Neural cell (in vitro differentiated cells): ENCODE measurements around the gene MRPL21. TPM values are rescaled to one million over a fixed set of nuclear protein-coding genes. Genes with fewer than 3 reads are reported as not detected.

Experiments
- H2AFZ ChIP-seq: fragments of 200-600, 300-800 bp; sonication (generic), shearing (Covaris generic); 2 replicates; pipeline ENCODE4 v1.6.0; 2014; ENCODE audit warnings: low read depth, mild to moderate bottlenecking, antibody characterized with exemption, low read length, moderate library complexity
- H3F3A ChIP-seq: fragments of 200-600 bp; shearing (Covaris generic); 2 replicates; pipeline ENCODE4 v1.6.1; 2016; ENCODE audit warnings: mild to moderate bottlenecking, moderate library complexity, mixed read lengths, antibody characterized with exemption, low read length; ENCODE audit not compliant: insufficient read depth, poor library complexity, severe bottlenecking
- H3K27ac ChIP-seq: fragments of 200-600, 300-800 bp; sonication (generic), shearing (Covaris generic); 2 replicates; pipeline ENCODE4 v1.5.1; 2014; ENCODE audit warnings: mild to moderate bottlenecking, low read length, moderate library complexity
- H3K27me3 ChIP-seq: fragments of 300-800, 200-600 bp; sonication (generic), shearing (Covaris generic); 2 replicates; pipeline ENCODE4 v1.6.0; 2014; ENCODE audit warnings: mild to moderate bottlenecking, low read depth, low read length, moderate library complexity; ENCODE audit not compliant: insufficient read depth
- H3K36me3 ChIP-seq: fragments of 300-800, 200-600 bp; sonication (generic), shearing (Covaris generic); 2 replicates; pipeline ENCODE4 v1.5.1; 2014; ENCODE audit warnings: mild to moderate bottlenecking, antibody characterized with exemption, low read length, moderate library complexity; ENCODE audit not compliant: insufficient read depth
- H3K4me2 ChIP-seq: fragments of 300-800, 200-600 bp; sonication (generic), shearing (Covaris generic); 2 replicates; pipeline ENCODE4 v1.6.0; 2014; ENCODE audit warnings: mild to moderate bottlenecking, low read length
- H3K4me3 ChIP-seq: fragments of 300-800, 200-600 bp; sonication (generic), shearing (Covaris generic); 2 replicates; pipeline ENCODE4 v1.5.1; 2014; ENCODE audit warnings: mild to moderate bottlenecking, low read length, moderate library complexity
- H3K79me2 ChIP-seq: fragments of 200-600 bp; shearing (Covaris generic); replicated peaks from 2 replicates; pipeline ENCODE4 v1.6.0; 2014; ENCODE audit warnings: mild to moderate bottlenecking, low read length, moderate library complexity; ENCODE audit not compliant: insufficient read depth
- H3K9ac ChIP-seq: fragments of 300-800, 200-600 bp; sonication (generic), shearing (Covaris generic); 2 replicates; pipeline ENCODE4 v1.6.1; 2016; ENCODE audit warnings: mild to moderate bottlenecking, low read length, mixed read lengths
- H3K9me2 ChIP-seq: fragments of 200-600 bp; shearing (Covaris generic); 2 replicates; pipeline ENCODE4 v1.6.1; 2016; ENCODE audit warnings: mild to moderate bottlenecking, low read length, mixed read lengths; ENCODE audit not compliant: insufficient read depth
- H3K9me3 ChIP-seq: fragments of 200-600, 300-800 bp; sonication (generic), shearing (Covaris generic); 2 replicates; pipeline ENCODE4 v1.6.1; 2016; ENCODE audit warnings: mild to moderate bottlenecking, mixed run types, low read length, moderate library complexity, mixed read lengths
- H4K20me1 ChIP-seq: fragments of 200-600 bp; shearing (Covaris generic); 2 replicates; pipeline ENCODE4 v1.6.1; 2016; ENCODE audit warnings: mild to moderate bottlenecking, mixed run types; ENCODE audit not compliant: insufficient read depth
- EP300 ChIP-seq: fragments of 450-650 bp; conservative IDR thresholded peaks from 2 replicates; pipeline ENCODE4 v1.6.1; 2014; ENCODE audit warnings: antibody characterized with exemption, mild to moderate bottlenecking, moderate library complexity; ENCODE audit not compliant: poor library complexity, severe bottlenecking
- EZH2 ChIP-seq: fragments of 200-600, 300-800 bp; shearing (Covaris generic), sonication (generic); IDR thresholded peaks from 2 replicates; pipeline ENCODE4 v1.6.1; 2014; ENCODE audit warnings: antibody characterized with exemption, low read length, borderline replicate concordance, mild to moderate bottlenecking; ENCODE audit not compliant: insufficient read depth, poor library complexity, severe bottlenecking
- MXI1 ChIP-seq: fragments of 450-650 bp; conservative IDR thresholded peaks from 2 replicates; pipeline ENCODE4 v1.6.1; 2014; ENCODE audit warnings: antibody characterized with exemption, mild to moderate bottlenecking; ENCODE audit not compliant: poor library complexity, severe bottlenecking
- POLR2AphosphoS5 ChIP-seq: IDR thresholded peaks from 2 replicates; pipeline ENCODE4 v1.6.1; 2012
- RAD21 ChIP-seq: fragments of 450-650 bp; conservative IDR thresholded peaks from 2 replicates; pipeline ENCODE4 v1.6.1; 2014; ENCODE audit warnings: antibody characterized with exemption, mild to moderate bottlenecking, moderate library complexity
- SMC3 ChIP-seq: fragments of 450-650 bp; conservative IDR thresholded peaks from 2 replicates; pipeline ENCODE4 v1.6.1; 2014; ENCODE audit warnings: antibody characterized with exemption, mild to moderate bottlenecking, moderate library complexity; ENCODE audit not compliant: poor library complexity
- TAF1 ChIP-seq: IDR thresholded peaks from 2 replicates; pipeline ENCODE4 v1.6.1; 2012; ENCODE audit warnings: low read depth
- polyA plus RNA-seq: library from polyadenylated mRNA; depleted of rRNA; stranded (reverse); fragments of >200 nt; gene quantifications from 2 replicates; pipeline ENCODE4 v1.2.3, GENCODE V29; 2014
- TF ChIP-seq, protein P1 (sequence below): fragments of 450-650 bp; IDR thresholded peaks from 2 replicates; pipeline ENCODE4 v1.5.1; 2014; ENCODE audit warnings: antibody characterized with exemption, mild to moderate bottlenecking, moderate library complexity; ENCODE audit not compliant: poor library complexity, severe bottlenecking
- TF ChIP-seq, protein P2 (sequence below): IDR thresholded peaks from 2 replicates; pipeline ENCODE4 v1.6.1; 2012; ENCODE audit warnings: borderline replicate concordance

The MRPL21 gene
- polyA plus RNA-seq, 1 donor from 2014 or later, result 139 TPM

- H3K27ac ChIP-seq, result no peak overlapping the region
- H3F3A ChIP-seq, result no peaks in the 10 kb centered on the region
- no peak overlapping the region for H3K9ac ChIP-seq
- no peaks in the 10 kb centered on the region for H3K36me3 ChIP-seq
- peak; percentile 65 for TF ChIP-seq SMC3
- peak; percentile 58 for TF ChIP-seq RAD21
- TF ChIP-seq, protein P1, sequence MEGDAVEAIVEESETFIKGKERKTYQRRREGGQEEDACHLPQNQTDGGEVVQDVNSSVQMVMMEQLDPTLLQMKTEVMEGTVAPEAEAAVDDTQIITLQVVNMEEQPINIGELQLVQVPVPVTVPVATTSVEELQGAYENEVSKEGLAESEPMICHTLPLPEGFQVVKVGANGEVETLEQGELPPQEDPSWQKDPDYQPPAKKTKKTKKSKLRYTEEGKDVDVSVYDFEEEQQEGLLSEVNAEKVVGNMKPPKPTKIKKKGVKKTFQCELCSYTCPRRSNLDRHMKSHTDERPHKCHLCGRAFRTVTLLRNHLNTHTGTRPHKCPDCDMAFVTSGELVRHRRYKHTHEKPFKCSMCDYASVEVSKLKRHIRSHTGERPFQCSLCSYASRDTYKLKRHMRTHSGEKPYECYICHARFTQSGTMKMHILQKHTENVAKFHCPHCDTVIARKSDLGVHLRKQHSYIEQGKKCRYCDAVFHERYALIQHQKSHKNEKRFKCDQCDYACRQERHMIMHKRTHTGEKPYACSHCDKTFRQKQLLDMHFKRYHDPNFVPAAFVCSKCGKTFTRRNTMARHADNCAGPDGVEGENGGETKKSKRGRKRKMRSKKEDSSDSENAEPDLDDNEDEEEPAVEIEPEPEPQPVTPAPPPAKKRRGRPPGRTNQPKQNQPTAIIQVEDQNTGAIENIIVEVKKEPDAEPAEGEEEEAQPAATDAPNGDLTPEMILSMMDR, result peak; percentile 60
- no peak for TF ChIP-seq TAF1
- TF ChIP-seq EZH2, result peak; percentile 77
- no peak for TF ChIP-seq EP300
- TF ChIP-seq MXI1, result peak; percentile 20
- peak; percentile 10 for TF ChIP-seq POLR2AphosphoS5
- TF ChIP-seq, protein P2, sequence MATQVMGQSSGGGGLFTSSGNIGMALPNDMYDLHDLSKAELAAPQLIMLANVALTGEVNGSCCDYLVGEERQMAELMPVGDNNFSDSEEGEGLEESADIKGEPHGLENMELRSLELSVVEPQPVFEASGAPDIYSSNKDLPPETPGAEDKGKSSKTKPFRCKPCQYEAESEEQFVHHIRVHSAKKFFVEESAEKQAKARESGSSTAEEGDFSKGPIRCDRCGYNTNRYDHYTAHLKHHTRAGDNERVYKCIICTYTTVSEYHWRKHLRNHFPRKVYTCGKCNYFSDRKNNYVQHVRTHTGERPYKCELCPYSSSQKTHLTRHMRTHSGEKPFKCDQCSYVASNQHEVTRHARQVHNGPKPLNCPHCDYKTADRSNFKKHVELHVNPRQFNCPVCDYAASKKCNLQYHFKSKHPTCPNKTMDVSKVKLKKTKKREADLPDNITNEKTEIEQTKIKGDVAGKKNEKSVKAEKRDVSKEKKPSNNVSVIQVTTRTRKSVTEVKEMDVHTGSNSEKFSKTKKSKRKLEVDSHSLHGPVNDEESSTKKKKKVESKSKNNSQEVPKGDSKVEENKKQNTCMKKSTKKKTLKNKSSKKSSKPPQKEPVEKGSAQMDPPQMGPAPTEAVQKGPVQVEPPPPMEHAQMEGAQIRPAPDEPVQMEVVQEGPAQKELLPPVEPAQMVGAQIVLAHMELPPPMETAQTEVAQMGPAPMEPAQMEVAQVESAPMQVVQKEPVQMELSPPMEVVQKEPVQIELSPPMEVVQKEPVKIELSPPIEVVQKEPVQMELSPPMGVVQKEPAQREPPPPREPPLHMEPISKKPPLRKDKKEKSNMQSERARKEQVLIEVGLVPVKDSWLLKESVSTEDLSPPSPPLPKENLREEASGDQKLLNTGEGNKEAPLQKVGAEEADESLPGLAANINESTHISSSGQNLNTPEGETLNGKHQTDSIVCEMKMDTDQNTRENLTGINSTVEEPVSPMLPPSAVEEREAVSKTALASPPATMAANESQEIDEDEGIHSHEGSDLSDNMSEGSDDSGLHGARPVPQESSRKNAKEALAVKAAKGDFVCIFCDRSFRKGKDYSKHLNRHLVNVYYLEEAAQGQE, result no peak
- H4K20me1 ChIP-seq, result no peaks in the 10 kb centered on the region
- H3K4me3 ChIP-seq, result peak overlapping the region; percentile 60
- no peak overlapping the region for H3K4me2 ChIP-seq
- peaks cover 70% of the 10 kb centered on the region for H3K27me3 ChIP-seq
- no peaks in the 10 kb centered on the region for H3K79me2 ChIP-seq
- no peaks in the 10 kb centered on the region for H3K9me2 ChIP-seq
- H3K9me3 ChIP-seq, result no peaks in the 10 kb centered on the region
- no peak overlapping the region for H2AFZ ChIP-seq
Observed at GRCh38 chr11:68843703-68844312, 59.8 kb downstream of the MRPL21 start.

- H4K20me1 ChIP-seq, result no peaks in the 10 kb centered on the region
- no peaks in the 10 kb centered on the region for H3K9me2 ChIP-seq
- no peak for TF ChIP-seq POLR2AphosphoS5
- TF ChIP-seq EZH2, result peak; percentile 20
- H3K27me3 ChIP-seq, result peaks cover 72% of the 10 kb centered on the region
- no peak overlapping the region for H3K9ac ChIP-seq
- H2AFZ ChIP-seq, result no peak overlapping the region
- H3K79me2 ChIP-seq, result no peaks in the 10 kb centered on the region
- H3K9me3 ChIP-seq, result no peaks in the 10 kb centered on the region
- H3K4me2 ChIP-seq, result no peak overlapping the region
- H3F3A ChIP-seq, result no peaks in the 10 kb centered on the region
- H3K36me3 ChIP-seq, result no peaks in the 10 kb centered on the region
- no peak overlapping the region for H3K27ac ChIP-seq
- H3K4me3 ChIP-seq, result no peak overlapping the region
Observed at GRCh38 chr11:68843052-68843561, 60.5 kb downstream of the MRPL21 start.
